GM23338 (cell line): ENCODE measurements around the gene ZNRF2. TPM values are rescaled to one million over a fixed set of nuclear protein-coding genes. Genes with fewer than 3 reads are reported as not detected.

ENCODE experiments used
- ATAC-seq: fragments of 200-7000 bp; cut with Tn5 transposase; 3 replicates; pipeline ENCODE4 v1.9.1; 2020
- DNase-seq: peaks from one replicate; pipeline ENCODE4 v3.0.0-alpha.2; 2015; ENCODE audit warnings: low spot score
- H2AFZ ChIP-seq: fragments of 200-600 bp; sonication (generic); 2 replicates; pipeline ENCODE4 v1.8.0; 2016; ENCODE audit warnings: antibody characterized with exemption, mild to moderate bottlenecking, moderate library complexity
- H3F3A ChIP-seq: fragments of 200-600 bp; sonication (generic); replicated peaks from 2 replicates; pipeline ENCODE4 v1.8.0; 2017; ENCODE audit warnings: antibody characterized with exemption, mixed run types, low read depth
- H3K27ac ChIP-seq: fragments of 200-600 bp; sonication (generic); 2 replicates; pipeline ENCODE4 v1.6.1; 2016; ENCODE audit warnings: low read depth
- H3K27me3 ChIP-seq: fragments of 200-600 bp; sonication (generic); 2 replicates; pipeline ENCODE4 v1.8.0; 2016; ENCODE audit warnings: mild to moderate bottlenecking, mixed run types, moderate library complexity; ENCODE audit not compliant: insufficient read depth
- H3K36me3 ChIP-seq: fragments of 200-600 bp; sonication (generic); 2 replicates; pipeline ENCODE4 v1.8.0; 2016; ENCODE audit warnings: mild to moderate bottlenecking; ENCODE audit not compliant: insufficient read depth
- H3K4me1 ChIP-seq: fragments of 200-600 bp; sonication (generic); 2 replicates; pipeline ENCODE4 v1.8.0; 2016; ENCODE audit warnings: mild to moderate bottlenecking, moderate library complexity; ENCODE audit not compliant: insufficient read depth
- H3K4me2 ChIP-seq: fragments of 200-600 bp; sonication (generic); 2 replicates; pipeline ENCODE4 v1.7.1; 2017; ENCODE audit warnings: mixed run types
- H3K4me3 ChIP-seq: fragments of 200-600 bp; sonication (generic); 2 replicates; pipeline ENCODE4 v1.6.1; 2016; ENCODE audit warnings: mixed run types
- H3K79me2 ChIP-seq: fragments of 200-600 bp; sonication (generic); replicated peaks from 2 replicates; pipeline ENCODE4 v1.8.0; 2017; ENCODE audit warnings: mild to moderate bottlenecking; ENCODE audit not compliant: insufficient read depth
- H3K9me2 ChIP-seq: fragments of 200-600 bp; sonication (generic); 2 replicates; pipeline ENCODE4 v1.8.0; 2017; ENCODE audit not compliant: insufficient read depth
- H4K20me1 ChIP-seq: fragments of 200-600 bp; sonication (generic); replicated peaks from 2 replicates; pipeline ENCODE4 v1.8.0; 2017; ENCODE audit warnings: mild to moderate bottlenecking; ENCODE audit not compliant: insufficient read depth
- H3K27ac Mint-ChIP-seq: 2 replicates; pipeline ENCODE4 v1.8.0; 2020; ENCODE audit warnings: inconsistent platforms, mild to moderate bottlenecking, moderate library complexity, mixed read lengths
- H3K27me3 Mint-ChIP-seq: 3 replicates; pipeline ENCODE4 v1.8.0; 2022; ENCODE audit warnings: low read depth, mild to moderate bottlenecking, moderate library complexity, mixed read lengths, inconsistent platforms; ENCODE audit not compliant: insufficient read depth, poor library complexity
- H3K36me3 Mint-ChIP-seq: 3 replicates; pipeline ENCODE4 v1.8.0; 2021; ENCODE audit warnings: low read depth, mild to moderate bottlenecking, inconsistent platforms, moderate library complexity, mixed read lengths
- H3K4me1 Mint-ChIP-seq: 3 replicates; pipeline ENCODE4 v1.8.0; 2020; ENCODE audit warnings: mild to moderate bottlenecking, inconsistent platforms, mixed read lengths
- H3K4me3 Mint-ChIP-seq: 3 replicates; pipeline ENCODE4 v1.8.0; 2021; ENCODE audit warnings: moderate library complexity, mild to moderate bottlenecking, inconsistent platforms, mixed read lengths
- H3K9me3 Mint-ChIP-seq: 3 replicates; pipeline ENCODE4 v1.8.0; 2020; ENCODE audit warnings: moderate library complexity, mild to moderate bottlenecking, inconsistent platforms, mixed read lengths
- CTCF ChIP-seq, 2 experiments: fragments of 200-600 bp in 1 of 2; sonication (generic) in 1 of 2; conservative IDR thresholded peaks; 2 replicates each; pipeline versions ENCODE4 v1.5.1 to v1.6.1; 2016 to 2017; ENCODE audit warnings: antibody characterized with exemption in 2 of 2, low read depth in 2 of 2, mild to moderate bottlenecking in 2 of 2, moderate library complexity in 1 of 2
- ETS1 ChIP-seq: IDR thresholded peaks from 2 replicates; pipeline ENCODE4 v1.6.1; 2016; ENCODE audit warnings: antibody characterized with exemption
- EZH2 ChIP-seq: fragments of 200-600 bp; sonication (generic); IDR thresholded peaks from one replicate; pipeline ENCODE4 v1.8.0; 2017; ENCODE audit warnings: antibody characterized with exemption, mild to moderate bottlenecking, low read depth; ENCODE audit not compliant: unreplicated experiment
- EZH2phosphoT487 ChIP-seq: fragments of 200-600 bp; sonication (generic); IDR thresholded peaks from one replicate; pipeline ENCODE4 v1.8.1; 2018; ENCODE audit warnings: antibody characterized with exemption; ENCODE audit not compliant: unreplicated experiment
- JUNB ChIP-seq: IDR thresholded peaks from one replicate; pipeline ENCODE4 v1.6.1; 2016; ENCODE audit warnings: antibody characterized with exemption; ENCODE audit not compliant: unreplicated experiment
- POLR2AphosphoS5 ChIP-seq: IDR thresholded peaks from 2 replicates; pipeline ENCODE4 v1.6.1; 2016; ENCODE audit warnings: antibody characterized with exemption, low read depth
- STAT1 ChIP-seq: IDR thresholded peaks from one replicate; pipeline ENCODE4 v1.6.1; 2016; ENCODE audit warnings: antibody characterized with exemption; ENCODE audit not compliant: unreplicated experiment
- ZNF114 ChIP-seq: fragments of 250-450 bp; sonication (Bioruptor Pico); IDR thresholded peaks from 2 replicates; pipeline ENCODE4 v1.5.0; 2020; ENCODE audit warnings: mild to moderate bottlenecking, moderate library complexity
- ZNF462 ChIP-seq: fragments of 250-450 bp; sonication (Bioruptor Pico); IDR thresholded peaks from 2 replicates; pipeline ENCODE4 v1.5.0; 2020; ENCODE audit warnings: mild to moderate bottlenecking, moderate library complexity
- polyA plus RNA-seq: library from polyadenylated mRNA; unstranded; fragments of >200 nt; fragmentation: Nextera tagmentation; extraction: Ambion mirVana; gene quantifications from 2 replicates; pipeline ENCODE4 v1.2.1, GENCODE V29; 2016
- total RNA-seq: library from RNA; depleted of rRNA; stranded (reverse); fragments of >200 nt; shearing (Covaris generic); gene quantifications from 2 replicates; pipeline ENCODE4 v1.2.3, GENCODE V29; 2014

Gene ZNRF2
- total and polyA plus RNA-seq, 2 experiments from 2014 or later = 6.0 to 34.7 TPM

GRCh38 chr7:30308389-30308788 lies 24.0 kb downstream of the ZNRF2 start:
- Histone ChIP-seq H3K36me3 (no peaks in the 10 kb centered on the region), H4K20me1 (peaks cover 3% of the 10 kb centered on the region; the same call in 1 of the 2 replicates), H3K4me1 (peaks cover 52% of the 10 kb centered on the region), H3K27me3 (no peaks in the 10 kb centered on the region), H3K27ac (no peak overlapping the region), H3K79me2 (peaks cover 99% of the 10 kb centered on the region), H3K4me2 (peak overlapping the region; percentile 24), H3K9me2 (no peaks in the 10 kb centered on the region), H3K4me3 (no peak overlapping the region), H3F3A (no peaks in the 10 kb centered on the region), H2AFZ (no peak overlapping the region)
- ATAC-seq = peak; percentile 30; the same call in 2 of the 3 replicates
- no peak overlapping the region for H3K4me3 Mint-ChIP-seq
- TF ChIP-seq JUNB (no peak), ZNF114 (CRISPR knock-in tag) (no peak), ETS1 (no peak), EZH2phosphoT487 (no peak), POLR2AphosphoS5 (no peak), CTCF (conservative IDR thresholded peaks at IDR 0.05; ENCODE audit: low read depth in 2 of 2) (no peak), EZH2 (no peak)
- H3K27me3 Mint-ChIP-seq = no peaks in the 10 kb centered on the region
- no peaks in the 10 kb centered on the region for H3K9me3 Mint-ChIP-seq
- H3K27ac Mint-ChIP-seq = peak overlapping the region; percentile 57; the same call in 1 of the 2 replicates
- H3K4me1 Mint-ChIP-seq = peaks cover 61% of the 10 kb centered on the region
- DNase-seq = no peak
- H3K36me3 Mint-ChIP-seq = no peaks in the 10 kb centered on the region

- no peak for ATAC-seq
- H3K36me3 ChIP-seq = no peaks in the 10 kb centered on the region
- peaks cover 99% of the 10 kb centered on the region for H3K79me2 ChIP-seq
- no peaks in the 10 kb centered on the region for H3K9me2 ChIP-seq
- peaks cover 44% of the 10 kb centered on the region for H3K4me1 ChIP-seq
- H3F3A ChIP-seq = no peaks in the 10 kb centered on the region
- no peak overlapping the region for H3K4me2 ChIP-seq
- Mint-ChIP-seq H3K4me3 (no peak overlapping the region), H3K36me3 (no peaks in the 10 kb centered on the region), H3K27ac (peak overlapping the region; percentile 20; the same call in 1 of the 2 replicates), H3K9me3 (no peaks in the 10 kb centered on the region), H3K27me3 (no peaks in the 10 kb centered on the region), H3K4me1 (peaks cover 62% of the 10 kb centered on the region)
- no peak for DNase-seq
- H4K20me1 ChIP-seq = no peaks in the 10 kb centered on the region; the same call in 1 of the 2 replicates
- no peak overlapping the region for H3K4me3 ChIP-seq
- H2AFZ ChIP-seq = no peak overlapping the region
- H3K27ac ChIP-seq = no peak overlapping the region; the same call in 1 of the 2 replicates
- no peaks in the 10 kb centered on the region for H3K27me3 ChIP-seq
- TF ChIP-seq ZNF114 (CRISPR knock-in tag) = no peak
- no peak for TF ChIP-seq EZH2phosphoT487
- TF ChIP-seq ZNF462 (CRISPR knock-in tag) = no peak
- TF ChIP-seq JUNB = no peak
- no peak for TF ChIP-seq POLR2AphosphoS5
- no peak for TF ChIP-seq ETS1
- TF ChIP-seq STAT1 = no peak
Observed at GRCh38 chr7:30309302-30309701, 24.9 kb downstream of the ZNRF2 start.
